NCI-H1092 (cell line): ENCODE data around the gene IMMP2L.
"Not testable (repeated sequence)": the region's sequence is repeated elsewhere in the genome, so short reads cannot be mapped to it uniquely, and the experiment has no call there.

Experiments used
- DNase-seq: peaks from one replicate; lab custom pipeline; 2025; lab: John Stamatoyannopoulos, UW

IMMP2L gene

GRCh38 chr7:110988890-110989501 is 573.3 kb downstream of the IMMP2L start:
- DNase-seq, result no peak

- no peak for DNase-seq
Measured at GRCh38 chr7:110988348-110988747, 573.9 kb downstream of the IMMP2L start.

GRCh38 chr7:110987127-110987693 is 575.1 kb downstream of the IMMP2L start:
- DNase-seq, result no peak

- no peak for DNase-seq
Measured at GRCh38 chr7:110983822-110984456, 578.4 kb downstream of the IMMP2L start.

- DNase-seq, result no peak
Measured at GRCh38 chr7:110977127-110977737, 585.1 kb downstream of the IMMP2L start.

GRCh38 chr7:110975486-110975885 is 586.8 kb downstream of the IMMP2L start:
- DNase-seq, result no peak

- no peak for DNase-seq
Measured at GRCh38 chr7:110974441-110974840, 587.9 kb downstream of the IMMP2L start.

- no peak for DNase-seq
Measured at GRCh38 chr7:110973196-110973990, 588.9 kb downstream of the IMMP2L start.

GRCh38 chr7:110964775-110965174 is 597.5 kb downstream of the IMMP2L start:
- DNase-seq, result no peak

- no peak for DNase-seq
Measured at GRCh38 chr7:110962826-110963225, 599.5 kb downstream of the IMMP2L start.

- DNase-seq, result no peak
Measured at GRCh38 chr7:110962374-110962773, 599.9 kb downstream of the IMMP2L start.

GRCh38 chr7:110960811-110961210 is 601.5 kb downstream of the IMMP2L start:
- no peak for DNase-seq

GRCh38 chr7:110948280-110948679 is 614.0 kb downstream of the IMMP2L start:
- DNase-seq, result no peak

- no peak for DNase-seq
Measured at GRCh38 chr7:110947408-110947807, 614.9 kb downstream of the IMMP2L start.

GRCh38 chr7:110944966-110945644 is 617.2 kb downstream of the IMMP2L start:
- DNase-seq, result no peak

GRCh38 chr7:110944448-110944847 is 617.8 kb downstream of the IMMP2L start:
- DNase-seq, result no peak

- no peak for DNase-seq
Measured at GRCh38 chr7:110943701-110944345, 618.5 kb downstream of the IMMP2L start.

GRCh38 chr7:110941385-110941784 is 620.9 kb downstream of the IMMP2L start:
- DNase-seq, result no peak

GRCh38 chr7:110940756-110941155 is 621.5 kb downstream of the IMMP2L start:
- no peak for DNase-seq

- DNase-seq, result no peak
Measured at GRCh38 chr7:110938165-110938564, 624.1 kb downstream of the IMMP2L start.

- DNase-seq, result not testable (repeated sequence)
Measured at GRCh38 chr7:110936665-110937064, 625.6 kb downstream of the IMMP2L start.
